SW480 (cell line): ENCODE measurements around the gene CACNA2D1.
A peak's percentile ranks its signal among the peaks of the same experiment; 100 is the strongest.

Experiments used
- DNase-seq: peaks from one replicate; pipeline ENCODE4 v3.0.0-alpha.2; 2016; ENCODE audit warnings: low spot score

CACNA2D1 gene

GRCh38 chr7:82226191-82226590 is 217.4 kb downstream of the CACNA2D1 start:
- DNase-seq: no peak

DNA sequence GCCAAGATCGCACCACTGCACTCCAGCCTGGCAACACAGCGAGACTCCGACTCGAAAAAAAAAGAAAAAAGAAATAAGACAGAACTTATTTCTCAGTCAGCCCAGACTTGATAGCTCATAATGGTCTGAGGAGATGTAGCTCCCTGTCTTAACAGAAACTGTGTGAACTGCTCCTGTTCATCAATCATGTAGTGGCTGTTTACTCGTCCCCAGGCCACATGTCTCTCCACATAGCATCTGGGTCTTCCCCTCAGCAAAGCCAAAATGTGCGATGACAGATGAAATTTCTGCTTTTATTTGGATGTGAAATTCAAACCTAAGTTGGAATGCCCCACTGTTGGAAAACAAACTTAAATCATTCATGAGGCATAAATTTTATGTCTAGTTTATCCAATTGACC is 219.0 kb downstream of the CACNA2D1 start:
- DNase-seq: no peak

- no peak for DNase-seq
Observed at GRCh38 chr7:82223580-82223979, 220.0 kb downstream of the CACNA2D1 start.

DNA sequence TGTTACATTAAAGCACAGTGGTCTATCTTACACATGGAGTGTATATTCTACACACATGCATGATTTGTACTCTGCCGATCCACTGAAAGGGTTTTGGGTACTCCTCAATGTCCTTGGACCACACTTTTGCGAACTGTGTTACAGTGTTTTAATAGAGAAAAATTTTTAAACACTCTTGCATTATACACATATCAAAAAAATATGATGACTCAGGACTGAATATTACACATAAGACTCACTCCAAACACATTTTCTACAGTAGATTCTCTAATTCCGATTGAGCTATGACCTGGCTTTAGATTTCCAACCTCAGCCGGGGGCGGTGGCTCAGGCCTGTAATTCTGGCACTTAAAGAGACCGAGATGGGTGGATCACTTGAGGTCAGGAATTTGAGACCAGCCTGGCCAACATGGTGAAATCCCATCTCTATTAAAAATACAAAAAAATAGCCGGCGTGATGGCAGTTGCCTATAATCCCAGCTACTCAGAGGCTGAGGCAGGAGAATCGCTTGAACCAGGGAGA is 222.4 kb downstream of the CACNA2D1 start:
- no peak for DNase-seq

DNA sequence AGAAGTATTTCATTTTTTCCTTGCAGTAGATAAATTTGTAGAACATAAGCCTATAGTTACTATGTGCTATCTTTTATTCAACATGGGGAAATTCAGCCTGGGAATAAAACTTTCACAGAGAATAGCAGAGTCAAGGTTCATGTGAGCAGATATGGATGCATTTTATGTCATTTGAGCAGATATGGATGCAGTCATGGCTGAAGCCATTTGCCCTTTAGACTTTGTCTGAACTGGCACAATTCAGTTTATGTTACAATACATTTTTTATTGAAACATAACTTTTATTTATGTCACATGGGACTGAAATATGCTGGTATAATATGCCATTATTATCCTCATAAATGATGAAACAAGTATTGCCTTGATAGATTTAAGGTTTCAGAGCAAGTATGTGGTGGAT is 231.1 kb downstream of the CACNA2D1 start:
- no peak for DNase-seq

DNA sequence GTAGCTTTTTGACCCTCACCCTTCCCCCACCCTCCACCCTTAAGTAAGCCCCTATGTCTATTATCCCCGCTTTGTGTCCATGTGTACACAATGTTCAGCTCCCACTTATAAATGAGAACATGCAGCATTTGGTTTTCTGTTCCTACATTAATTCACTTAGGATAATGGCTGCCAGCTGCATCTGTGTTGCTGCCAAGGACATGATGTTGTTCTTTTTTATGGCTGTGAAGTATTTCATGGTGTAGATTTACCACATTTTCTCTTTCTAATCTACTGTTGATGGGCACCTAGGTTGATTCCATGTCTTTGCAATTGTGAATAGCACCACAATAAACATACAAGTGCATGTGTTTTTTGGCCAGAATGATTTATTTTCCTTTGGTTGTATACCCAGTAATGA is 232.2 kb downstream of the CACNA2D1 start:
- no peak for DNase-seq

- DNase-seq: no peak
Observed at GRCh38 chr7:82210416-82211184, 233.0 kb downstream of the CACNA2D1 start.

DNA sequence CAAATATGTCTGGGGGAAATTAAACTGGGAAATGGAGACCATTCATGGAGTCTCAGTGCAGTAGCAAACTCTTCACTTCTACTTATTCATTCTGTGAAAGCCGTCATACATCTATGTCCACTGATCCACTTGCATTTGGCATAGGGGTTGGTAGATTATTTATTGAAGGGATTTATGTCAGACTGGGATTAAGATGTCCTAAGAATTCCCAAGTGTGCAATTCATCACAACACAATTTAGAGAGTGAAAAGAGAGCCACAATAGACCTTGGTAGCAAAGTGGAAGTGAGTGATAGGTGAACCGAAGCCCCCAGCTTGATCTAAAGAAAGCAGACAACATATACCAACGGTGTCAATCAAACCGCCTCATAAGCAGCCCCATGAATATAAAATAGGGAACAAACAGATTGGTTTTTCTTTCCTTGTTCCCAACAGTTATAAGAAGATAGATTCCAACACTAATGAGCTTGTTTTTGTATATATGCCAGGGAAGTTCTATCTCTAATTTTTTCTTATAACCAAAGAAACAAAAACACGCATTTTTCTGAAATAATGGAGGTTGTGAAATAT is 234.3 kb downstream of the CACNA2D1 start:
- no peak for DNase-seq

DNA sequence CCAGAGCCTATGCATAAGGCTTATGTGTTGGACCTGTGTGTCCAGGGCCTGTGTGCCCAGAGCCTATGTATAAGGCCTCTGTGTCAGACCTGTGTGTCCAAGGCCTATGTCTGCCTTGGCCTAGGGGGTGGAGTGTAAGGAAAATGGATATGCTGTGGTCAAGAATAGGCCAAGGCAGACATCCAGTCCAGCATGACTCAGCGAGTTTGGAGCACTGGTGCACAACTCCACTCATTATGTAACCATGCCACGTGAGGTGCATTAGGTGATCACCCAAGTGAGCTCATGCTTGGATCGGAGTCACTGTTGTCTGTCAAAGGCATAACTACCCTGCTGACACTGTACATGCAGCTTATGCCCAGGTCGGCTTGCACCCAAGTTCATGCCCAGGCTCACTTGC is 238.9 kb downstream of the CACNA2D1 start:
- DNase-seq: no peak

DNA sequence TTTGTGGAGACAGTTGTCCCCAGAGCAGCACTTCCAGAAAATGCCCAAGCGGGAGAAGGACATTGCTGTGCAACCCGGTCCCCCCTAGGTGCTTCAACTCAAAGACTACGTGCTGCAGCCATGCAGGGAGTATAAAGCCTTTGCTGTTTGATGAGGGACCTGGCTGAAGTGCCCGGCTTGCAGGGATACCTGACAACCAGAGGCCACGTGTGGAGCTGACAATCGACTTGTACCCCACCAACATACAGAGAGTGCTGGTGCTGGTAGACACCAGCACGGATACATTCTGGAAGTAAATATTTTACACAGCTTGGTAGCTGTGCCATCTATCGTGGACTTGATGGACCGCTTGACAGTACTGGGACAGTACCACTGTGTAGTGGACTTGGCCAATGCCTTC is 240.6 kb downstream of the CACNA2D1 start:
- DNase-seq: no peak

- DNase-seq: no peak
Observed at GRCh38 chr7:82202107-82202506, 241.5 kb downstream of the CACNA2D1 start.

DNA sequence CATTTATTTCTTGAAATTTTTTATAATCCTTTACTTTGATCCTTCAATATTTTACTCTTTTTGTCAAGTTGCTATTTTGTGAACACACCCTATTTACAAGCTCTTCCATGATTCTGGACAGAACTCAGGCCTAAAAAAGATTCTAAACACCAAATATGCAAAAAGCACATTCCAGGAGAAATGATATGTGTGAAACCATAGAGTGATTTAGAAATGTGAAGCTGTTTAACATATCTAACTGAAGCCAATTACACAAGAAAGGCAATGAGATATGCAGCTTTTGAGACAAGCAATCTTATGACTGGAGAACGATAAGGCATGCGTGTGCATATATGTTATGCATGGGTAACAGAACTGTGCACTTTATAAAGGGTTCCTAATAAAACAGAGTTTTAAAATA is 243.0 kb downstream of the CACNA2D1 start:
- no peak for DNase-seq

GRCh38 chr7:82194016-82194643 is 249.4 kb downstream of the CACNA2D1 start:
- DNase-seq: no peak

DNA sequence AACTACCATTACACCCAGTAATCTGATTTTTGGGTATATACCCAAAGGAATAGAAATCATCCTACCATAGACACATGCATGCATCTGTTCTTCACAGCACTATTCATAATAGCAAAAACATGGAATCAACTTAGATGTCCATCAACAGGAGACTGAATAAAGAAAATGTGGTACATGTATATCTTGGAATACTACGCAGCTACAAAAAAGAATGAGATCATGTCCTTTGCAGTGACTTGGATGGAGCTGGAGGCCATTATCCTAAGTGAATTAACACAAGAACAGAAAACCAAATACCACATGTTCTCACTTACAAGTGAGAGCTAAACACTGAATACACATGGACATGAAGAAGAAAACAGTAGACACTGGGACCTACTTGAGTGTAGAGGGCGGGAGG is 254.9 kb downstream of the CACNA2D1 start:
- DNase-seq: no peak

GRCh38 chr7:82185443-82185842 is 258.1 kb downstream of the CACNA2D1 start:
- DNase-seq: no peak

- DNase-seq: peak; percentile 66
Observed at GRCh38 chr7:82183634-82184033, 259.9 kb downstream of the CACNA2D1 start.

GRCh38 chr7:82179311-82179710 is 264.3 kb downstream of the CACNA2D1 start:
- DNase-seq: no peak

GRCh38 chr7:82175319-82175718 is 268.3 kb downstream of the CACNA2D1 start:
- no peak for DNase-seq

- no peak for DNase-seq
Observed at GRCh38 chr7:82173400-82174021, 270.1 kb downstream of the CACNA2D1 start.

DNA sequence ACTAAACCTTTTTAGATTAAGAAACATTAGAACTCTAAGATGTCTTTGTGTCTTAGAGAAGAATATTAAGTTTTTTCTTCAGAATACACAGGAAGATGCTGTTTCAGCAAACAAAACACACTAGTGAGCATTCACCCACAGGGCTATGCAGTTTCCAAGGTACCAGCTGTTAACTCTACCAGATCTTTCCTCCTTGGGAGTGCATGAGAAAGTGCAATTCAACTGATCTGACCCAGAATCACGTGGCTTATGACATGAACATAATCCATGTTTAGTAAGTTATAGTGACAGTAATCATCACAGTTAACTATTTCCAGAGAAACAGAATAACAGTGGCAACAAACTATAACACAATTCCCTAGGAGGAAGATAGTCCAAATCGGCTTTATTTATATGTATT is 270.7 kb downstream of the CACNA2D1 start:
- no peak for DNase-seq

DNA sequence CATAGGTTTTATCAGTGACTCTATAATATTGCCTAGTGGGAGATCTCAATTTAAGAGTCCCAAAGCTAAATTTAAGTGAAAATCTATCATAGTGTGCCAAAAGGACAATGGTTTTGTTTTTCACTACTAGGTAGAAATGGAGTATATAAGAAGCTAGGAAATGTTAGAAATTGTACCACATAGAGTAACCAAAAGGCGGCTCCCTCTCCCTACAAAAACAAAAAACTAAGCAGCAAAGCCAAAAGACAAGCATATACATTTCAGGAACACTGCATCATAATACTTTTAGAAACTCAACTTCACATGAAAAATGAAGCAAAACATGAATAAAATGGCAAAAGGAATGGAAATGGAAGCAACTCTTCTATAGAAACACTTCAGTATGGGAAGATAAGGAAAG is 271.6 kb downstream of the CACNA2D1 start:
- DNase-seq: no peak

- DNase-seq: no peak
Observed at GRCh38 chr7:82167558-82168314, 275.8 kb downstream of the CACNA2D1 start.
